AML-193 (cell line): ENCODE data around the gene BLOC1S5.

Experiments used
- DNase-seq, 2 experiments: peaks; one replicate each; lab custom pipeline; 2025; lab: John Stamatoyannopoulos, UW

BLOC1S5 gene, protein sequence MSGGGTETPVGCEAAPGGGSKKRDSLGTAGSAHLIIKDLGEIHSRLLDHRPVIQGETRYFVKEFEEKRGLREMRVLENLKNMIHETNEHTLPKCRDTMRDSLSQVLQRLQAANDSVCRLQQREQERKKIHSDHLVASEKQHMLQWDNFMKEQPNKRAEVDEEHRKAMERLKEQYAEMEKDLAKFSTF

DNA sequence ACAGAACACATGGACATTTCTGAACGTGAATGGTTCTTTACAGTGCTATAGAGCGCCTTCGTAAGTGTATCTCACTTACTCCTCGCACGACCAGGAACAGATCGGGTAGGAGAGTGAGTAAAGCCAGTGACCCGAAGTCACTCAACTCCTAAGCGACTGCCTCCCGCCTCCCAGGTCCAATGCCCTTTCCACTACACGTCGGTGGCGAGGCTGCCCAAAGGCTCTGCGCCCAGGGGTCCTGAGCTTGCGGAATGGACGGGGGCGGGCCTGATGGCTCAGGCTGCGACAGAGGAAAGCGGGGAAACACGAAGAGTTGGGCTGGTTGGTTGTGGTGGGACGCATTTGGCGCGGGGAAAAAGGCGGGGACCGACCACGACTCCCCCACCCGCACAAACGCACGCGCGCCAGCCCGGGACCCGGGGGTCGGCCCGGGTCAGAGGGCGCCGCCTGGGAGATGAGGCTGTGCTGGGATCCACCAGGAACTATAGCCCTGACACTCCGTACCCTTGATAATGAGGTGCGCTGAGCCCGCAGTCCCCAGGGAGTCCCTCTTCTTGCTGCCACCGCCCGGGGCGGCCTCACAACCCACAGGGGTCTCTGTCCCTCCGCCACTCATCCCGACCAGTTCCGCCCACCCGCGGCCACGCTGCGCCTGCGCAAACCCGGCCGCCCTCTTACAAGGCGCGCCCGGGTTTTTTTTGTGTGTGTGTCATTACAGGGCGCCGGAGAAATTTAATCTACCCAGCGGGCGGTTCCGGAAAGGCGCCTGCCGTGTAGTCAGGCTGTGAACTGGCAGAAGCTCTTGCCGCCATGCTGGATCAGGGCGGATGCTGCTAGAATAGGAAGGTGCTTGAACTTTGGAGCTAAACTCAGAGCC, at the start of gene BLOC1S5:
BLOC1S5 (minus strand) TSS at position 629 of the 877 bp plus-strand sequence; CDS start at position 616, 13 bp downstream.
- peak; percentile 98 to 99 for DNase-seq

DNA sequence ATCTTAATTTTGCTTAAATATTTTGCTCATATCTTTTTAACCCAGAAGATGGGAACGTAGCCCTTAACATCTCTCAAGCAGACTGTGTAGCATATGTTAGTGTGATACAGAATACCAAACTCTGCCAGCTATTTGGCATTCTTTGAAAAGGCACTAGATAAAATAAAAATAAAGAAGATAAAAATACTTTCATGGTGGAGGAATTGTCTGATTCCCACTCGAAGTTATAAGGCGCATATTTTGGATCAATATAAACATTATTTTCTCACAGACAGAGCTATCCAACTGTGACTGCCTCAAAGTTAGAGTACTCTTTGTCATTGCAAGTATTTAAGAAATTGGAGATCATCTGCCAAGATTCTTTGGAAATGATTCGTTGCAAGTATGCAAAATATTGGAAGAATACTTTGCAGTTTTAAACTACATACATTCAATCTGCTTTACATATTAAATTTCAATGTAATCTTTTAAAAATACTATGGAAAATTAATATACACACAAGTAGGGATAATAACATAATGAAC, 49.0 kb upstream of the BLOC1S5 start:
- no peak for DNase-seq

DNA sequence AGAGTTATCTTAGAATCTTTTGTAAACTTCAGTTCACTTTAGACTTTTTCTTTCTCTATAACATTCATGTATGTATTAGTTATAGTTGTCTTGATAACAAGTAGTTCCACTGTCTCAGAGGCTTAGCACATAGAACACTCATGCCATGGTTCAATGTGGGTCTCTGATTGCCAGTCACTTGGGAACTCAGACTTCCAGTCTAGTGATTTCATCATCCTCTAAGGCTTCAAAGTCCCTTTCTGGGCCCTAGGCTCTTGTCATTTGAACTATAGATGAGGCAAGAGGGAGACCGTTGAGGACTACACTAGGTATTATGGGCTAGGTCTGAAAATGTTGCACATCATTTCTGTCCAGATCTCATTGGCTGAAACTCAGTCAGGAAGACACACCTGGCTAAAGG, 46.5 kb upstream of the BLOC1S5 start:
- no peak for DNase-seq

DNA sequence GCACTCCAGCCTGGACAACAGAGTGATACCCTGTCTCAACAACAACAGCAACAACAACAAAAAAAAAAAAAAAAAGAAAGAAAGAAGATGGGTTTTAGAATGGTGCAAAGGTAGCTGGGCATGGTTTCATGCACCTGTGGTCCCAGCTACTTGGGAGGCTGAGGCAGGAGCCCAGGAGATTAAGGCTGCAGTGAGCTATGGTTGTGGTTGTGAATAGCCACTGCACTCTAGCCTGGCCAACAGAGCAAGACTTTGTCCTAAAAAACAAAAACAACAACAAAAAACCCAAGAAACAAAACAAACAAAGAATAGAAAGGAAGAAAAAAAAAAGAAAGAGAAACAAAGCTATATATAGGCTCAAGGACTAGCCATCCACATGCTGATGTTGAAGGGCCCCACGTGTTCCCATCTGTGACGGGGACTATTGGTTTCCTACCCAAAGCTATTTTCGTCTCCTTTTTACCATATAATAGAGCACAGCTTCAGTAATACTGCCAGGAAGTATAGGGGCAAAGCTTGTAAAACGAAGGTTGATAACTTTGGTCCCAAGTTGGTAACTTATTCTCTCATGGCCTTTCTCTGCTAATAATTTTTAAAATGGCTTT, 46.0 kb upstream of the BLOC1S5 start:
- no peak for DNase-seq

DNA sequence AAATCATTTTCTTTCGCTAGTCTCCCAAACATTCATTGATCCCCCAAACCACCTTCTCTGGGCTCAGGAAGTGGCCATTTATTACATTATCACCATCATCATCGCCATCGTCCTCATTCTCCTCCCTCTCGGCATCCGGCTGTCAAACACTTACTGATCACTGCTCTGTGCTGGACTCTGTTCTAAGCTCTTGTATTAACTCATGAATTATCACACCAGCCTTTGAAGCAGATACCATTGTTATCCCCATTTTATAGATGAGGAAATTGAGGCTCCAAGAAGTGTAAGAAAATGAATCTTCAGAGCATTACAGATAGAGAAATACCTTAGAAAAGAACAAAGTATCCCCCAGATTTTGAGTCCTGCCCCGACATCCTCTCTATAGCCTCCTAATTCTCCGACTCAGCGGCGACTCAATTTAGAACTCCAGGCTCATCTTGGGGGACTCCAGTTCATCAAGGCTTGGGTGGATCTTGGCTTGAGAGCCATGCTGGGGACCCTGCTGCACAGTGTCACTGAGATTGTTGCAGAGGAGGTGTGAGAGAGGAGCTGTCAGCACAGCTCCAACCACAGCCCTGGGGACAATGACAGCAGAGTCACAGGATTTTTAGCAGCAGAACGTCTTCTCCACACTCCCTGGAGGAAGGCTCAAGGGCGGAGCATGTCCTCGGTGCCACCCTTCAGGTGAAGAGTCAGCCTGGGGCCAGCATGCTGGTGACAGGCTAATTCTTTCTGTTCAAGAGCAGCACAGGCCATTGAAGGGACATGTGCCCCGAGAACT, 44.8 kb upstream of the BLOC1S5 start:
- no peak for DNase-seq

DNA sequence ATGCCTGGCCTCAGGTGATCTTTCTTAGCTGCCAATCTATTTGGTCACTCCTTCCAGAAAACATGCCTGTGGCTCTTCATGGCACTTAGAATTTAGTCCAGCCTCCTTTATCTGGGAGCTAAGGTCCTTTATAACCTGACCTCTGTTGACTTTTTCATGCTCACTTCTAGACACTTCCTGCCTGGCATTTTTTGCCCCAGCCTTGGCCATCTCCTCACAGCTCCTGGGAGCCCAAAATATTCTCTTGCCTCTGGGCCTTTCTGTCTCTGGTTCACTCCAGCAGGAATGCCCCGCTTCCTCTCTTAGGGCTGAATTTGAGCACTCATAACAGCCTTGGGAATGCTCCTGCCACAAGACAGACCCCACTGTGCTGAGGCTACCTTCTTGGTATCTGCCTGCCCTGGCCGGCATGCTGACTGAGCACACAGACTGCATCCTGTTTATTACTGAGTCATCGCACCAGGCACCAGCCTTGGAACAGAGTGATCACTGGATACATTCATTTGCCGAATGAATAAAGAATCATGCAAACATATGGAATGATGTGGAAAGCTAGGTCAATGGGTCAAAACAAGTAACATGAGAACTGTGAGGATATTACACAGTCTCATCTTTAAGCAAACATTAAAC, 44.0 kb upstream of the BLOC1S5 start:
- no peak for DNase-seq

DNA sequence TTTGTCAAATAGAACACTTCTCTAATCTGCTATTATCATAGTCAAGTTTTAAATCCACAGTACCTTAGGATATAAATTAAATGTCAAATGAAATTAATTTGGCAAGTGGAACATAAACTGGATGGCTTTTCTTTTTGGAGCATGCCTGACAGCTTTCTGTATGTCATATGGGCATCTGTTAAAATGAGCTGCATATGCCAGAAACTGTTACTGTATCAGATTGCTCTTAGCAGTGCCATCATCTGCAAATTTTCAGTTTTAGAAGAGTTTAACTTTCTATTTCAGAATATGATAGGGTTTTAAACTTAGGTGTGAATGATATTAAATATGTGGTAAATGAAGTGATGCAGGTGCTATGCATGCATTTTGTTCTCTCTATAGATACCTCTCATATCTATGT, 41.6 kb upstream of the BLOC1S5 start:
- no peak for DNase-seq

DNA sequence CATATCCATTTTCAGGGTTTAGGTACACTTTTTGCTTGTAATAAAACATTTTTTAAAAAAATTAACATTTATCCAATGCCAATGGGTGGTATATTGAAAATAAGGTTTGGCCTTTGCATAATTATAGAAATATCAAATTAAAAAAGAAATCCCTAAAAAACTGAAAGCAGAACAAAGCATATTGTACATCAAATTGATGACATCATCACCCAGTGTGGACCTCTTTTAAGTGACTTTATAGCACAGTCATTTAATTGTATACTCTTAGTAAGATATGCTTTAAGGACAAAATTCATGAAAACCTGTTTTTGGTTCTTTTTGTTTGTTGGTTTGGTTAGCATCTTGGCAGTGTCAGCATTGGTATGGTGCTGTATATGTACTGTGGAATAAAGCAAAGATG, 39.5 kb upstream of the BLOC1S5 start:
- no peak for DNase-seq

DNA sequence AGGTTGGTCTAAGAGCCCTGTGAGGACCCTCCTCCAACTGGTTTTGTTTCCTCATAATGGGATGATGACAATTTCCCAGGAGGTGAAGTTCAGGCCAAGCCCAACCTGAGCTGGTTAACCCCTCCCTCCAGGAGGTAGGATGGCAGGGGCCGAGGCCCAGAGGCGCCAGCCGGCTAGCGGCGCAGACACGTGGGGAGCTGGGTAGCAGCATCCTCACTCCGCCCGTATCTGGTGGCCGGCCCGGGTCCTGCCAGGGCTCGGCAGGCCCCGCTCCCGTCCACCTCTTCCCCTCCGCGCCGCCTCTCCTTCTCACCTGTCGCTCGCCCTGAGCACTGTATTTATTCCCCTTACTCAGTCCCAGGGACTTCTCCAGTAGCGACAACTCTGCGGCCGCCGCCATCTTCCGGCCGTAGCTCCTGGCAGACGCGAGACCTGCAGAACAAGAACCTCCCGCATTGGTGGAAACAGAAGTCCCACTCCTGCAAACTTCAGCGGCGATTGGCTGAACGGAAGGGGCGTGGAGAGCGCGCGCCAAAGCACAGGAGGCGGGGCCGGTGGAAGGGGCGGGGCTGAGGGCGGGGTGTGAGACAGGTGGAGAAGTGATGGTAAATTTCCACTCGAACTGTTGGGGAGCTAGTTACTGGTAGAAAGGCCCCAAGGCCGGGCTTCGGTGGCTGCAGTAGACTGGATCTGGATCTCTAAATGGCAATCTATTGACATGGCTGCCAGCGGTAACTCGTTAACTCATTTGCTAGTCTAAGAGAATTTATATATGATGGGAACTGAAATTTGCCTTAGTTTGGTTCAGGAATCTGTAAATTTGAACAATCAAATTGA, 38.2 kb upstream of the BLOC1S5 start, which contains the start of gene EEF1E1:
EEF1E1 (minus strand) TSS at position 427 of the 837 bp plus-strand sequence; CDS start at position 400, 27 bp downstream.
- DNase-seq: peak; percentile 96 to 98

DNA sequence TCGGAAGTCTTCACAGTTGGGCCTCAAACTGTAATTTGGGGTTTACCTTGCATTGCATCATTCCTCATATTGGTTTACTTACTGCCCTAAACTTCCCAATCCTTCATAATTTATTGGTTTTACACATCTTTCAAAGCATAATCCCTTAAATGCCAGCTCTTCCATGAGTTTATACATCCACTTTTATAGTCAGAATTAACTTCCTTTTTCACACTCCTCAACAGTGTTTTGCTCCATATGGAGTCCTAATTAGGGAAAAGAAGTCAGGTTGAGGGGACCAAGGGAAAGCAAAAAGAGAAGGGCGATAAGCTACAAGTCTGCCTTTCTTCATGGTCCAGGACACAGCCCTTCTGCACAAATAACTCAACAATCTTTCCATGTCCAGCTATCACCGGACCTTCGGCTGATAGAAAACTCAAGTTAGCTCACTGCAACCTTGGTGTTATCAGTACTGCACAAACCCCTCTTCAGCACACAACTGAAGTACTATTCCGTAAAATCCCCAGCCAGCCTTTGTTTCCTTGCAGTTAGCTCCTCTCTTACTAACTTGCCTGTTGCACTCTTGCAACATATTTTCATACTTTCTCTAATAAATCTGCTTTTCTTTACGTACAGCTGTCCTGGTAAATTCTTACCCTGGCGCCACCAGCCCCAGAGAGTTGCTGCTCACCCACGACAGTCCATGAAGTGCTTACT, 36.1 kb upstream of the BLOC1S5 start:
- DNase-seq: peak; percentile 15 to 32

DNA sequence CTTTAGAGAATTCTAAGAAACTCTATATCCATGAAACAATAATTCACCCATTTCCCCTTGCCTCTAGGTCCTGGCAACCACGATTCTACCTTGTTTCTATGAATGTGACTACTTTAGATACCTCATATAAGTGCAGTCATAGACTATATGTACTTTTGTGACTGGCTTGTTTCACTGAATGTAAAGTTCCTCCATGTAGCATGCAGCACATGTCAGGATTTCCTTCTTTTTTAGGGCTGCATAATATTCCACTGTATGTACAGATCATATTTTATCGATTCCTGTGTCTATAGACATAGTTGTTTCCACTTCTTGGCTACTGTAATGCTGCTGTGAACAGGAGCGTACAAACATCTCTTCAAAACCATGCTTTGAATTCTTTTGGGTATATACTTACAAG, 26.5 kb upstream of the BLOC1S5 start:
- DNase-seq: no peak

DNA sequence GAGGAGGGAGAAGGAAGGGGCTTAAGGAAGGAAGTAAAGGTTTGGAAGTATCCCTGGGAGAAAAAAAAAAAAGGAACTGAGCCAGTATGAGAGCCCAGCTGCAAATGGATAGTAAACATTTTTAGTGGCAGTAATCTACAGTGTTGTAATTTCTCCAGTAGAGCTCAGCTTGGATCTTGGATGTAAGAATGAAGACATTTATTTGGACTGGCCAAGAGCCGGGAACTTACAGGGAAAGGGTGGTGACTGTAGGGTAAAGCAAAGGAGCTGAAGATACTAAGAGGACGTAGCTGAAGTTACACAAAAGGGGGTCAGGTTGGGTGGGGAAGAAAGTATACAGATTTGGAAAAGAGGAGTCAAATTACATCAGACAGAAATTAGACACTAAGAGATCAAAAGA, 24.7 kb upstream of the BLOC1S5 start:
- no peak for DNase-seq

DNA sequence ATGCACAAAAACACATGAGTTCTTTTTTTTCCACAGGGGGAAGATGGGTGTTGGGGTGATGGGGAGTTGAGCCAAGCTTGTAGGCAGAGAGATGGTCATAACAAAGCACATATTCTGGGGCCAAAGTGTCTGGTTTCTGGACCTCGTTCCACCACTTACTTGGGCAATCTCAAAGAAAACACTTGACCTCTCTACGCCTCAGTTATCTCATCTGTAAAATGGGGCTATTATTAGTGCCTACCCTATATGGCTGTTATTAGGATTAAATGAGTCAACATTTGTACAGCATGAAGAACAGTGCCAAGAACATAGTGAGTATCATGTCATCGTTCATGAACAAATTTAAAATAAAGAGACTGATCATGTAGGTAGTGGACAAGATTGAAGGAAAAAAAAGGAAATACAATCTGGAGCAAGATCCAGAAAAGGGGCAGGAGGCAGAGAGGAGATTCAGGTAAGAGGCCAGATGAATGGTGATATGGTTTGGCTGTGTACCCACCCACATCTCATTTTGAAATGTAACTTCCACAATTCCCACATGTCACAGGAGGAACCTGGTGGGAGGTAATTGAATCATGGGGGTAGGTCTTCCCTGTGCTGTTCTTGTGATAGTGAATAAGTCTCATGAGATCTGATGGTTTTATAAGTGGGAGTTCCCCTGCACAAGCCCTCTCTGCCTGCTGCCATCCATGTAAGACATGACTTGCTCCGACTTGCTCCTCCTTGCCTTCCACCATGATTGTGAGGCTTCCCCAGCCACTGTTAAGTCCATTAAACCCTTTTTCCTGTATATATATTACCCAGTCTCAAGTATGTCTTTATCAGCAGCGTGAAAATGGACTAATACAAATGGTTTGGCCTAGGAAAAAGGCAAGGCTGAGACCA, 23.9 kb upstream of the BLOC1S5 start:
- no peak for DNase-seq

DNA sequence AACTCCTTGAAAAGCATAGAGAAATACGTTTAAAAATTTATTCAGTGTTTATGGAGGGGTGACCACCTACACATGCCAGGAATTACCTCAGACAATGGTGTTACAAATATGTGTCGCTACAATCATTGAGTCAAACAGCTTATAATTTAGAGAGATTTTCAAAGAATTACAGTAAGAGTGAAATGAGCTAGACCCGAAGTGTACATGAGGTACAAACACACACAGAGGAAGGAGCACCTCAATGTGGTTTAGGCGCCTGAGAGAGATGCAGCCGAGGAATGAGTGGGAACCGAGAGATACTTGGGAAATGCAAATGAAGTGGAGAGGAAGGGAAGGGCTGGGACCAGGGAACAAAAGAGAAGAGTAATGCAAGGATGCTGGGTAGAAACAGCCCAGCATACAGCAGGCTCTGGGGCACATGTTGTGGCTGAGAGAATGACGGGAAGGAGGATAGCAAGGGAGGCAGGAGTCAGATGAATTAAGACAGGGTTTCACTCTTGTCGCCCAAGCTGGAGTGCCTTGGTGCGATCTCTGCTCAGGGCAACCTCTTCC, 22.6 kb upstream of the BLOC1S5 start:
- no peak for DNase-seq

DNA sequence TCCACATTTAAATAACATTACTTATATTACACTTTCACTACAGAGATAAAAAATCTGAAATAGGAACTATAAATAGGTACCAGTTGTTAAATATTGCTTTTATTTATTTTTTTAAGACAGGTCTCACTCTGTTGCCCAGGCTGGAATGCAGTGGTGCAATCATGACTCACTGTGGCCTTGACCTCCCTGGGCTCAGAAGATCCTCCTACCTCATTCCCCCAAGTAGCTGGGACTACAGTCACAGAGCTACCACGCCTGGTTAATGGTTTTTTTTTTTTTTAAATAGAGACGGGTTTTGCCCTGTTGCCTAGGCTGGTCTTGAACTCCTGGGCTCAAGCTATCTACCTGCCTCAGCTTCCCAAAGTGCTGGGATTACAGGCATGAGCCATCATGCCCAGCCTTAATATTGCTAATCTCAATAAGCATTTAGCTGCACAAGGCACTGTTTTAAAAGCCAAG, 20.9 kb upstream of the BLOC1S5 start:
- DNase-seq: peak; percentile 30 to 32

DNA sequence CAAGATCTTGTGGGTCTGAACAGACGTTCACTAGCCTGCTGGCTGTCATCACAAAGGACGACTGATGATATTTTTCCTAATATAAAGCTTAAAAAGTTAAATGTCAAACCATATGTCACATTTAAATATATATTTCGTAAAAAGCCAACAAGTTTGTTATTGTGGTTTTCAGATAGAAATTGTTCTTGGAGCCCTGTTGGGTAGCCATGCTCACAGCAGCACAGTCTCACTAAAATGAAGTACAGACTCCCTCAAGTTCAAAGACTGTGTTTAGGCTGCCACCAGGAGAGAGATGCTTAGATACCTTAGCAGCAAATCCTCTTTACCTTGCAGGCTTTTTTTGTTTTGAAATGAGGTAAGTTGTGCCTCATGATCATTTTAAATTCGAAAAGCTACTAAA, 20.4 kb upstream of the BLOC1S5 start:
- no peak for DNase-seq

DNA sequence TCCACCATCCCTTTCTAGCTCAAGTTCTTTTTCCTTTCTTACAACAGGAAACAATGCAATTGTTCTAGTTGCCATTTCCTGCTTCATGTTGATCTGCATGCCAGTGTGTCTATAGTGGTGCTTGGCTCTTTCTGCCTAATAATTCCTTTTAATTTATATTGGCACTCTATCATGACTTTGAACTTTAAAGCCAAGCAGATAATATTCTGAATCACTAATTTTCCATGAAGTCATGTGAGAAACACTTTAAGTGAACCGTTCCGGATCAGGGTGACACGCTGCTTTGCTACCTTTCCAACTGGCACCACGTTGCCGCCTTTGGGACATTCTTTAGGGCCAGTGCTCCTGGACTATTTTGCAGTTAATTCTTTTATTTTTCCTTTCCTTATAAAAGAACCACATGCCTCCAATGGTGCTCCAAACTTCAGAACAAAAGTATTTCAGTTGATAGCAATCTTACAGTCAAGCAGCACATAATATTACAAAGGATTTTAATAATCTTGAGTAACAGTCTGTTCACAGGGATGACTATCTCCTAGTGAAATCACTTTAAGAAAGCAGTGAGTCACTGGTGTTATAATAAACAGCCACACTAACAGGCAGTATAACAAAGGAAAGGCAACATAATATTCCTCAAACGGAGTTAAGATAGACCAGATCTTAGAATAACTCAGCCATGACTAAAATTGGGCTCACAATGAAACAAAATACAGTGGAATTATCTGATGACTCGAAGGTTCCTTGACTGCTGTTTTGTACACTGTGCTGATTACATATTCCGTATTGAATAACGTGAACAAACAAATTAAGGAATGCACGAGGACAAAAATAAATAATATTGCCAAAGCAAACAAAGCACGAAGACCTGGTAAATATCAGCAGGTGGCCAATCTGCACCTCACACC, 19.0 kb upstream of the BLOC1S5 start:
- no peak for DNase-seq
